GM21447 (cell line): ENCODE data around the gene GSK3B.
"Not testable (repeated sequence)": the region's sequence is repeated elsewhere in the genome, so short reads cannot be mapped to it uniquely, and the experiment has no call there.

Source experiments
- ATAC-seq: cut with Tn5 transposase; IDR thresholded peaks from one replicate; pipeline ENCODE4 v1.9.1; 2021; ENCODE audit not compliant: unreplicated experiment

GSK3B gene

DNA sequence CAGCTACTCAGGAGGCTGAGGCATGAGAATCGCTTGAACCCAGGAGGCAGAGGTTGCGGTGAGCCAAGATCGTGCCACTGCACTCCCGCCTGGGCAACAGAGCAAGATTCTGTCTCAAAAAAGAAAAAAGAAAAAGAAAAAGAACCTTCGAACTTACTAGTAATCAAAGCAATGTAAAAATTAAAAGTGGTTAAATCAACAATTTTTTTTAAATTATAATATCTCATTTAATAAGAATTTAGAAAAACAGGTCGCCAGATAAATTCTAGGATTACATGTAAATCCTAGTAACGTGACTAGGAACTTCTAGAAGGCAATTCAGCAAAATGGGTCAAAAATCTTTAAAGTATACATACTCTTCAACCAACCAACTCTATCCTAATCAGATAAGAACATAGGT, 37.2 kb downstream of the GSK3B start:
- no peak for ATAC-seq

GRCh38 chr3:120053647-120054046, 40.6 kb downstream of the GSK3B start:
- not testable (repeated sequence) for ATAC-seq

GRCh38 chr3:120052677-120053076, 41.6 kb downstream of the GSK3B start:
- ATAC-seq = peak; percentile 59

DNA sequence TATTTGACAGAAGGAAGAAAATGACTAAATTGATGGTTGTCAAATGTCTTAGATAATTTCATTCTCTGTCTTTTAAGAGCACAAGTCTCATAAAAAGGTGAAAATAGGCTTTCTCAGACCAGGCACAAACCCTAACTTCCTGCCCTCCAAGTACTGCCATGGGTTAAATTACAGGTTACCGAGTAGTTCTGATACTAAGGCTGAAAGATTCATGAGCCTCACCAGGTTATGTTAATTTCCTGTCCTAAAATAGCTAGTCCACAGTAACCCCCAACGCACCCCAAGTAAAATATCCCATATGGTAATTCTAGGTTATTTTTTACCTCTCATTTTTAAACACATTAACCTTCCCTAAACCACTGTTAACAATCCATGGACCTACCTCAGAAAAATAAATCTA, 42.0 kb downstream of the GSK3B start:
- peak; percentile 88 for ATAC-seq

DNA sequence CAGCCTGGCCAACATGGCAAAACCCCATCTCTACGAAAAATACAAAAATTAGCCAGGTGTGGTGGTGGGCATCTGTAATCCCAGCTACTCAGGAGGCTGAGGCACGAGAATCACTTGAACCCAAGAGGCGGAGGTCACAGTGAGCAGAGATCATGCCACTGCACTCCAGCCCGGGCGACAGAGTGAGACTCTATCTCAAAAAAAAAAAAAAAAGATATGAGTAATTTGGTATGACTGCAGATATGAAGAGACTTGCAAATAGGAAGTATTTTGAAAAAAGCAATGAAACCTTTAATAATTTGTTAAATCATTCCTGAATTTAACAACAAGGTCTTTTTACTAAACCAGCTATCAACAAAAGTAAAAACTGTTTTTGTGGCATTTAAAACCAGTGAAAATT, 42.7 kb downstream of the GSK3B start:
- ATAC-seq = not testable (repeated sequence)

- ATAC-seq = no peak
Observed at GRCh38 chr3:120049881-120050539, 44.2 kb downstream of the GSK3B start.

DNA sequence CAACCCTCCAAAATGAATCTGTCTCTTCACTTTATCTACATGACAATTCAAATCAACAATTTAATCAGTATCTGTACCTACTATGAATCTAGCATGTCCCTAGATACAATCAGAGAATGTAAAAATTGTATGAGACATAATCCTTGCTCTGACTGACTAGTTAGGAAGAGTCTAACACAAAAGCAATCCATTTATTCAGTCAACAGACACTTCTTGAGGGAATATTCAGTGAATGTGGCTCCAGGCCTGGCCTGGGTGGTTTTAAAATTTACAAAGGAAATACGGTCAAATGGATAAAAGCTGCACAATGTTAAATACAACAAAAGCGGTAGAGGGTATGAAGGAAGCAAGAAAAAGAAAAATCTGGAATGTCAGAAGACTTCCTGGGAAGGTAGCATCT, 45.2 kb downstream of the GSK3B start:
- ATAC-seq = no peak

DNA sequence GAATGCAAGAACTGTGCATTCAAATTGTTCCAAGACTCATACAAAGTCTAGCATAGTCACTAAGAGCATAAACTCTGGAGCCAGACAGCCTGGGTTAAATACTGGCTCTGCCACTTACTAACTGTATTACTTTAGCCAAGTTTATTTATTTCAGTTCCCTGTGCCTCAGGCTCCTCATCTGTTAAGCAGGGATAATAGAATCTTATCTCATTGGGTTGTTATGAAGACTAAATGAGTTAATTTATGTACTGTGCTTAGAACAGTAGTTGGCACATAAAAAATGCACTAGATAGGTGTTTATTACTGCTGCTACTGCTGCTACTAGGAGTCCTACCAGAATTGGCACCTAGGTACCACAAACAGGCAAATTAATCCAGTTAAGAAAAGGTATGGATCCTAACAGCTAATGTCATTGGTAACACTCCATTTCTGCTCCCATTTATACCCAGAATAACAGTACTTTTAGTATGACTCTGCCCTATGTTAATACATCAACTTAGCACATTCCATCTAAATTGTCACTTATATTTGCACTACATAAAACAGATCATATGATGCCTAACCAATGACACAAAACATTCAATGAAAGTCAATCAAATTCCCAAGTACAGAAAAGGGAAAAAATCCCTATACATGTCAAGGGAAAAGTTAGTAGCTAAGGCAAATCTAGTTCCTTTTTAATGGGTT, 45.7 kb downstream of the GSK3B start:
- no peak for ATAC-seq

- no peak for ATAC-seq
Observed at GRCh38 chr3:120047686-120048085, 46.6 kb downstream of the GSK3B start.

- no peak for ATAC-seq
Observed at GRCh38 chr3:120040813-120041377, 53.4 kb downstream of the GSK3B start.

GRCh38 chr3:120039642-120040610, 54.3 kb downstream of the GSK3B start:
- no peak for ATAC-seq

DNA sequence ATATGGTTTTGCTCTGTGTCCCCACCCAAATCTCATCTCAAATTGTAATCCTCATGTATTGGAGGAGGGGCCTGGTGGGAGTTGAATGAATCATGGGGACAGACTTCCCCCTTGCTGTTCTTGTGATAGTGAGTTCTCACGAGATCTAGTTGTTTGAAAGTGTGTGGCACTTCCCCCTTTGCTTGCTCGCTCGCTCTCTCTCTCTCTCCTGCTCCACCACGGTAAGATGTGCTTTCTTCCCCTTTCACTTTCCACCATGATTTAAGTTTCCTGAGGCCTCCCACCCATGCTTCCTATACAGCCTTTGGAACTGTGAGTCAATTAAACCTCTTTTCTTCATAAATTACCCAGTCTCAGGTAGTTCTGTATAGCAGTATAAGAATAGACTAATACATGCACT, 60.7 kb downstream of the GSK3B start:
- ATAC-seq = no peak

- ATAC-seq = no peak
Observed at GRCh38 chr3:120031561-120031960, 62.7 kb downstream of the GSK3B start.

- ATAC-seq = no peak
Observed at GRCh38 chr3:120029749-120030148, 64.5 kb downstream of the GSK3B start.

DNA sequence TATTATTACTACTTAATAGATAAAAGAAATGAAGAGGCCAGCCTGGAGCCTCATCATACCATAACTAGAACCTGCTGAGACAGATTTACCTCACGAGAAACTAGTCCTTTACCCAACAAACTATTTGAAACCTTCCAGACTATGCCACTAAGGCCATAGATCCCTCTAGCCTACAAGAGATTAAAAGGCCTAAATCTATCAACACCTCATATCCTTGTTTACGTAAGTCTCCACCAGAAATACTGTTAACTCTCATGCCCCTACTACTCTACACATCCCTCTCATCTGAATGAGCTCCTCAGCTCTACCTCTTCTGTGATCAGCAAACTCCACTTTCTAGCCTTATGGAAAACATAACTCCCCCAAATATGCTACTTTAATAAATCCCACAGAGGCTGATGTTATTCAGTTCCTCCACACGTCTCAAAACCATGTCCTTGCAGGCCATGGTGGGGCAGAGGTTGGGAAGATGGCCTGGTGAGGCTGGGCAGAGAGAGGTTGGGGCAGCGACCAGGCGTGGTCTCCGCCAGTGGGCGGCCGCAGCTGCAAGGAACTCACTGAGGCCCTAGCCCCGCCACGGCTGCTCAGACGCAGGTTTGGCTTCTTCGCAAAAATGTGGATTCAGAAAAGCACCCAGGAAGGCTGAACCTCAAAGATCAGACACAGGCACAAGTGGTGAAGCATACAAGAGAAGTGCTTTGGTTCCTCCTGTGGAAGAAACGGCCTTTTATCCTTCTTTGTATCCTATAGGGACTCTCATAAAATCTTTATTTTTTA, 65.8 kb downstream of the GSK3B start:
- ATAC-seq = no peak

DNA sequence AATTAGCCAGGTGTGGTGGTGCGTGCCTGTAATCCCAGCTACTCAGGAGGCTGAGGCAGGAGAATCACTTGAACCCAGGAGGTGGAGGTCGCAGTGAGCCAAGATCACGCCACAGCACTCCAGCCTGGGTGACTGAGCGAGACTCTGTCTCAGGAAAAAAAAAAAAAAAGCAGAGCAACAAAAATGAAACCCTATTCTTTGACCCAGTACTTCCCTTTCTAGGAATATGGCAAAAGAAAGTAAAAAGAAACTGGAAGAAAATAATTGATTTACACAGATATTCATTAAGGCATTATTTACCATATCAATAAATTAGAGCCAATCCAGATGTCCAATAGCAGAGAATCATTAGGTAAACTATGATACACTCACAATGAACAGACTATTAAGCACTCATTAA, 67.0 kb downstream of the GSK3B start:
- ATAC-seq = no peak

DNA sequence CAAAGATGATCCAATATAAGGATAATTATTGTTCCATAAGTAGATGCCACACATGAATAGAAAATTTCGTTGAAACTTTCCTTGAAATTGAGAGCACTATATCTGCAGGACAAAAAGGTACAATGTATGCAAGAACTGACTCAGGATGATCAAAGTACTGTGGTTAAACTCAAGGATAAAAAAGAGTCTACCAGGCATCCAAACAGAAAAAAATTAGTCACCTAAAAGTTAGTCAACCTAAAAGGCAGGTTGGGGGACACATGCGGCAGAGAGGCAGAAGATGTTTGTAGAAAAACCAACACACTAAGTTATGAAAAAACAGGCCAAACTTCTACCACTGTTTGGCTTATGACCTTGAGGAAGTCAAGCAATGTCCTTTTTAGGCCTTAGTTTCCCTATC, 68.7 kb downstream of the GSK3B start:
- ATAC-seq = no peak

- ATAC-seq = no peak
Observed at GRCh38 chr3:120024103-120024502, 70.1 kb downstream of the GSK3B start.

GRCh38 chr3:120022729-120023128, 71.5 kb downstream of the GSK3B start:
- ATAC-seq = no peak

DNA sequence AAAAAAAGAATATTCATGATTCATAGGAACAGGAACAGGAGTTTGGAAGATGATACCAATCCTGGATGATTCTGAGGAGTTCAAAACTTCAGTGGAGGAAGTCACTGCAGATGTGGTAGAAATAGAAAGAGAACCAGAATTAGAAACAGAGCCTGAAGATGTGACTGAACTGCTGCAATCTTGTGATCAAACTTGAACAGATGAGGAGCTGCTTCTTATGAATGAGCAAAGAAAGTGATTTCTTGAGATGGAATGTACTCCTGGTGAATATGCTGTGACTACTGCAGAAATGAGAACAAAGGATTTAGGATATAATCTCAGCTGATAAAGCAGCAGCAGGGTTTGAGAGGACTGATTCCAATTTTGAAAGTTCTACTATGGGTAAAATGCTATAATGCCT, 72.7 kb downstream of the GSK3B start:
- ATAC-seq = no peak

DNA sequence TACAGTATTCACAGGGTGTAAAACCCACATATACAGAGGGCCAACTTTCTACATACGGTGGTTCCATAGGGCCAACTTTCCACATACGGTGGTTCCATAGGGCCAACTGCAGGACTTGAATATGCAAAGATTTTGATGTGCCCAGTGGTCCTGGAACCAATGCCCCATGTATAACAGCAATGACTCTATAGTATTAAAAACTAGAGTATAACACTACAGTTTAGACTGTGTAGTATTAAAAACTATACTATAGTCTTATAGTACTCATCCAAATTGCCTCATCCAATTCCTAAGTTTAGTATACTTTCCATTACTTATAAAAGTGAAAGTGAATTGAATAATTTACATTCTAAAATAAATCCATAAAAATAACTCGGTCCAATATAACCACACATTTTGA, 75.9 kb downstream of the GSK3B start:
- ATAC-seq = no peak
